ENCODE measurements around the gene CENPF.
A peak's percentile ranks its signal among the peaks of the same experiment; 100 is the strongest.

CENPF gene

DNA sequence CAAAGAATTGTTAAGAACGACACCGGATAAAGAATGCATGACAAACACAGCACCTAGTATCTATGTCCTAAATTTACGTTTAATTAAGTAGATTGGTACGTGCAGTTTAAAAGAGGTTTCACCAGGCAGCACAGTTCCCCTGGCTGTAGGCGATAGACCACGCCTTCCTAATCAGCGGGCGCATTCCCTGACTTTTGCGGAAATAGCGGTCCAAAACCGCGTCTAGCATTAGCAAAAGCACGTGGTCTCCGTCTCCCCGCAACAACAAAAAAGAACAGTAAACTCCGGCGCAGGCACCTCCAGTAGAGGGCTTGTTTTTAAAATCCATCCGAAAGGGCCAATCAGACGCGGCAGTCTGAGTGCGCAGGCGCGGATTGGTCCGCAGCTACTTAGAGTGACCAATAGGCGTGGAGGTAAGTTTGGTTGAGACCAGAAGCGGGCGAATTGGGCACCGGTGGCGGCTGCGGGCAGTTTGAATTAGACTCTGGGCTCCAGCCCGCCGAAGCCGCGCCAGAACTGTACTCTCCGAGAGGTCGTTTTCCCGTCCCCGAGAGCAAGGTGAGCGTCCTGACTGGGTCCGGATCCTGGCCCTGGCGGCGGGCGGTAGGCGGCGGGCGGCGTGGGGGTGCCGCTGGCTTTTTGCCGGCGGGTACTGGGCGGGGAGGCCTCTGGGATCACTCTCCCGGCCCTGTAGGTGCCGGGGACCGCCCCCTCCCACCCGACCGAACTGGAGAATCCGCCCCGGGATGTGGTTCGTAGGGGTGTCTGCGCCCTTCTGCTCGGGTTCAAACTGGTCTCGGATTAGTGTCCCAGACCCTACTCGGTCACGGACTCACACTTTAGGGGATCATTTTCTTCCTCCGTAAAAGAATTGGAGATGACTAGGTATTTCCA, at the start of gene CENPF:
Gene CENPF, plus strand, starts transcription at position 432 of the 894 bp plus-strand sequence. CDS start 10,560 bp downstream, outside the sequence.
- H3K36me3 ChIP-seq (ENCODE audit: insufficient read depth, low read depth, low read length) = no peaks in the 10 kb centered on the region
- peak within 1 kb of the TSS; percentile 95 for H3K9ac ChIP-seq (ENCODE audit: low read depth, low read length)
- peaks cover 5% of the 10 kb centered on the region; the same call in 1 of the 2 replicates for H3K4me1 ChIP-seq (ENCODE audit: insufficient read depth, low read length)
- H3K9me3 ChIP-seq (ENCODE audit: insufficient read depth, low read depth, low read length) = no peaks in the 10 kb centered on the region
- peak within 1 kb of the TSS; percentile 27 for H3K27ac ChIP-seq (ENCODE audit: low read length)
- H3K27me3 ChIP-seq (ENCODE audit: insufficient read depth, low read length) = no peaks in the 10 kb centered on the region
- H3K4me3 ChIP-seq (ENCODE audit: low read length) = peak within 1 kb of the TSS; percentile 97

DNA sequence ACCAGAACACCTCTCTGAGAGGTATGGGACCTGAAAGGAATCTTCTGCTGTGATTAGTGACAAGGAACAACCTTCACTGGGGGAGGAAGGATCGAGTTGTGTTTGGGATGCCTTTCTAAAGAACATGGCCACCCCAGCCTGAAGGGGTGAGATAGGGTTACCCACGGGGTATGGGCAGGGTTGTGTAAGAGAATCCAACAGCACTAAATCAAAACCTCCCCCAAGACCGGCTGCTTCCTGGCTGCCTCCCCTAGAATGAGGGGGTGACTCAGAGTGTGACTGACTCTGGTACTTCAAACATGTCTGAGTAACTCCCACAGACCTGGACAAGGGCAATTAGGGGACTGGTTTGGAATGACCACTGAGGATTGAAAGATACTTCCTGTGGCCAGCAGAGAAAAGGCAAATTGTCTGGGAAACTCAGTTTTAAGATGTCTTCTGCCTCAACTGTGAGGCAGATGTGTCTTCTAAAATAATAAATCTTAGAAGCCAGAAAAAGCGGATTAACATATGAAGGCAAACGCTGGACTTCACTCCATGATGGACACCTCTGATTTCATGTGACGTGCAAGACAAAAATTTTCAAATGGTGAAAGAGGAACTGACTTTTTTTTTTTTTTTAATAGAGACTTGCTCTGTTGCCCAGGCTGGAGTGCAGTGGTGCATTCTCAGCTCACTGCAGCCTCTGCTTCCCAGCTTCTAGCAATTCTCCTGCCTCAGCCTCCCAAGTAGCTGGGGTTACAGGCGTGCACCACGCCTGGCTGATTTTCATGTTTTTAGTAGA, 44.9 kb upstream of the CENPF start:
- Histone ChIP-seq H3K9me3 (ENCODE audit: insufficient read depth, low read depth, low read length) (no peaks in the 10 kb centered on the region), H3K9ac (ENCODE audit: low read depth, low read length) (no peak overlapping the region), H3K4me3 (ENCODE audit: low read length) (no peak overlapping the region), H3K4me1 (ENCODE audit: insufficient read depth, low read length) (no peaks in the 10 kb centered on the region), H3K36me3 (ENCODE audit: insufficient read depth, low read depth, low read length) (no peaks in the 10 kb centered on the region), H3K27me3 (ENCODE audit: insufficient read depth, low read length) (no peaks in the 10 kb centered on the region), H3K27ac (ENCODE audit: low read length) (no peak overlapping the region)

GRCh38 chr1:214563881-214564280, 39.1 kb upstream of the CENPF start:
- H3K27me3 ChIP-seq (ENCODE audit: insufficient read depth, low read length) = no peaks in the 10 kb centered on the region
- H3K9me3 ChIP-seq (ENCODE audit: insufficient read depth, low read depth, low read length) = no peaks in the 10 kb centered on the region
- no peak overlapping the region for H3K4me3 ChIP-seq (ENCODE audit: low read length)
- no peaks in the 10 kb centered on the region for H3K4me1 ChIP-seq (ENCODE audit: insufficient read depth, low read length)
- no peaks in the 10 kb centered on the region for H3K36me3 ChIP-seq (ENCODE audit: insufficient read depth, low read depth, low read length)
- no peak overlapping the region for H3K9ac ChIP-seq (ENCODE audit: low read depth, low read length)
- no peak overlapping the region for H3K27ac ChIP-seq (ENCODE audit: low read length)

- H3K27ac ChIP-seq (ENCODE audit: low read length) = no peak overlapping the region
- no peaks in the 10 kb centered on the region for H3K9me3 ChIP-seq (ENCODE audit: insufficient read depth, low read depth, low read length)
- H3K27me3 ChIP-seq (ENCODE audit: insufficient read depth, low read length) = no peaks in the 10 kb centered on the region
- no peaks in the 10 kb centered on the region for H3K36me3 ChIP-seq (ENCODE audit: insufficient read depth, low read depth, low read length)
- no peak overlapping the region for H3K9ac ChIP-seq (ENCODE audit: low read depth, low read length)
- no peaks in the 10 kb centered on the region for H3K4me1 ChIP-seq (ENCODE audit: insufficient read depth, low read length)
- H3K4me3 ChIP-seq (ENCODE audit: low read length) = no peak overlapping the region
Measured at GRCh38 chr1:214565310-214565709, 37.7 kb upstream of the CENPF start.

GRCh38 chr1:214566158-214567104, 36.6 kb upstream of the CENPF start:
- Histone ChIP-seq H3K27ac (ENCODE audit: low read length) (no peak overlapping the region), H3K4me3 (ENCODE audit: low read length) (no peak overlapping the region), H3K4me1 (ENCODE audit: insufficient read depth, low read length) (no peaks in the 10 kb centered on the region), H3K9me3 (ENCODE audit: insufficient read depth, low read depth, low read length) (no peaks in the 10 kb centered on the region), H3K27me3 (ENCODE audit: insufficient read depth, low read length) (no peaks in the 10 kb centered on the region), H3K36me3 (ENCODE audit: insufficient read depth, low read depth, low read length) (no peaks in the 10 kb centered on the region), H3K9ac (ENCODE audit: low read depth, low read length) (no peak overlapping the region)

- H3K9me3 ChIP-seq (ENCODE audit: insufficient read depth, low read depth, low read length) = no peaks in the 10 kb centered on the region
- no peaks in the 10 kb centered on the region for H3K27me3 ChIP-seq (ENCODE audit: insufficient read depth, low read length)
- no peaks in the 10 kb centered on the region for H3K4me1 ChIP-seq (ENCODE audit: insufficient read depth, low read length)
- H3K4me3 ChIP-seq (ENCODE audit: low read length) = no peak overlapping the region
- no peak overlapping the region for H3K27ac ChIP-seq (ENCODE audit: low read length)
- H3K36me3 ChIP-seq (ENCODE audit: insufficient read depth, low read depth, low read length) = no peaks in the 10 kb centered on the region
- no peak overlapping the region for H3K9ac ChIP-seq (ENCODE audit: low read depth, low read length)
Measured at GRCh38 chr1:214567481-214567980, 35.5 kb upstream of the CENPF start.

DNA sequence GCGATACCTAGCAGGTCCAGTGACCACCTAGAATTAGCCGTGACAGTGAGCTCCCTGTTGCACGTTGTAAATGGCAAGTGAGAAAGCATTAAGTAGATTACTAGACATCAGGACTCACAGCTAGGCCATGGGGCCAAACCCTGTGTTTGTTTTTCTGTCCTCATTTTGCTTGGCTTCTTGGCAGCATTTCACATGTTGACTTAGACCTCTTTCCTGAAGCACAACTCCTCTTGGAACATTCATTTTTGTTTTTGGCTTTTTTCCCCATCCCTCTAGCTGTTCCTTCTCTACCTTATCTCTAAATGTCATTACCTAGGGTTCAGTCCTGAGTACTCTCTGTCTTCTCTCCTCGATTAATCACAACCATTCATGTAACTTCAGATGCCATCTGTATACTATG, 34.7 kb upstream of the CENPF start:
- no peaks in the 10 kb centered on the region for H3K4me1 ChIP-seq (ENCODE audit: insufficient read depth, low read length)
- H3K27me3 ChIP-seq (ENCODE audit: insufficient read depth, low read length) = no peaks in the 10 kb centered on the region
- no peaks in the 10 kb centered on the region for H3K9me3 ChIP-seq (ENCODE audit: insufficient read depth, low read depth, low read length)
- H3K27ac ChIP-seq (ENCODE audit: low read length) = no peak overlapping the region
- H3K9ac ChIP-seq (ENCODE audit: low read depth, low read length) = no peak overlapping the region
- no peak overlapping the region for H3K4me3 ChIP-seq (ENCODE audit: low read length)
- no peaks in the 10 kb centered on the region for H3K36me3 ChIP-seq (ENCODE audit: insufficient read depth, low read depth, low read length)

DNA sequence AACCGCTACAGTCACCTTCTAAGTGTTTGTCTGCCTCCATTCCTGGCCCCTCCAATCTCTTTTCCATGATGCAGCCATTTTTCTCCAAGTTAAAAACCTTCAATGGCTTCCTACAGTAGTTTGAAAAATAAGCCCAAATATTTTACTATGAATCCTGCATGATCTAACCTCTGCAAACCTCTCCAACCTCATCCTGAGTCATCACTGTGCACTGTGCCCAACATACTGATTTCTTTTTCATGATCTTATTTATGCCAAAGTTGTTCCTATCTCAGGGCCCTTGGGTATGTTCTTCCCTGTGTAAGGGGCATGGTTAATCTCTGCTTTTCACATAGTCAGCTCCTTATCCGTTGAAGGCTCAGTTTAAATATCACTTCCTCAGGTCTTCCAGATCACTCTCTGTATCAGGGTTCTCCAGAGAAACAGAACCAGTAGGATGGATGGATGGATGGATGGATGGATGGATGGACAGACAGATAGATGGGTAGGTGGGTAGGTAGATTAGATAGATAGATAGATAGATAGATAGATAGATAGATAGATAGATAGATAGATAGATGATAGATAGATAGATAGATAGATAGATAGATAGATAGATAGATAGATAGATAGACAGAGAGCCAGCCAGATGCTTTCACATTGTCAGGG, 33.5 kb upstream of the CENPF start:
- Histone ChIP-seq H3K4me1 (ENCODE audit: insufficient read depth, low read length) (no peaks in the 10 kb centered on the region), H3K9ac (ENCODE audit: low read depth, low read length) (no peak overlapping the region)

DNA sequence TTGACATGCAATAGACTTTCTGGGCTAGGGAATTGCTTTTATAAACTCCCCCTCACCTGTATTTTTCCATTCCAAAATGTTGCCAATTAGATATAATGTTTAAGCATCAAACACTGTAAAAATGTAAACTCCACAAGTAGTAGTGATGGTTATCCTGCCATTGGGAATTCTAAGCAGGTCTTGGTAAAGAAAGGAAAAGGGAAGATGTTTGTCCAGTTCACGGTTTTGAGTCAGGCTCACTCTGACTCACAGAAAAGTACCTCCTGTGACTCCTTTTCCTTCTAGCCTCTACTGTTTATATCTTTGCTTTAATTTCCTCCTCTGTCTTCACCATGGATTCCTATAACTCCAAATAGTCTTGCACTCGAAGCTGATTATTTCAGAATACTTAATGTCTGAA, 32.6 kb upstream of the CENPF start:
- no peaks in the 10 kb centered on the region for H3K36me3 ChIP-seq (ENCODE audit: insufficient read depth, low read depth, low read length)
- no peak overlapping the region for H3K9ac ChIP-seq (ENCODE audit: low read depth, low read length)
- 0 out of 2 replicates have a peak, but pooled peaks cover under 1% of the 10 kb centered on the region for H3K9me3 ChIP-seq (ENCODE audit: insufficient read depth, low read depth, low read length)
- no peaks in the 10 kb centered on the region for H3K4me1 ChIP-seq (ENCODE audit: insufficient read depth, low read length)
- no peak overlapping the region for H3K27ac ChIP-seq (ENCODE audit: low read length)
- no peaks in the 10 kb centered on the region for H3K27me3 ChIP-seq (ENCODE audit: insufficient read depth, low read length)
- H3K4me3 ChIP-seq (ENCODE audit: low read length) = no peak overlapping the region

More for the DNA sequence above, 33.5 kb upstream of the CENPF start:
- no peaks in the 10 kb centered on the region for H3K9me3 ChIP-seq (ENCODE audit: insufficient read depth, low read depth, low read length)
- H3K4me3 ChIP-seq (ENCODE audit: low read length) = no peak overlapping the region
- no peaks in the 10 kb centered on the region for H3K27me3 ChIP-seq (ENCODE audit: insufficient read depth, low read length)
- no peaks in the 10 kb centered on the region for H3K36me3 ChIP-seq (ENCODE audit: insufficient read depth, low read depth, low read length)
- H3K27ac ChIP-seq (ENCODE audit: low read length) = no peak overlapping the region

DNA sequence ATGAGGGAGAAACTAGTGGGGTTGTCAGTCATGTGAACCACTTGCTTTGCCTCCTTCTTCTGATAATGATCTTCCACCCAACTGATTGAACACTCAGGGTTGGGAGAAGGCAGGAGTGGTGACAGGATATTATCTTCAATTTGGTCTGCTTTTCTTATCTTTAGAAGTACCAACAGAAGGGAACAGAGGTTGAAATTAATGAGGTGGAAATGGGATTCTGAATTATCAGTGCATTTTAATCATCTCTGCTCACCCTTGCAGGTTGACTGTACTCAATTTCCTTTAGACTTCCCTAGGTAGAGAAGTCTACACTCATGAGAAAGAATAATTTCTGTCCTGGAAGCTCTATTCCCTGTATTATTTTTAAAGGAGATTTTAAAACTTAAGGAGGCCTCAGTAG, 31.7 kb upstream of the CENPF start:
- H3K4me3 ChIP-seq (ENCODE audit: low read length) = no peak overlapping the region
- peaks cover 9% of the 10 kb centered on the region for H3K9me3 ChIP-seq (ENCODE audit: insufficient read depth, low read depth, low read length)
- H3K4me1 ChIP-seq (ENCODE audit: insufficient read depth, low read length) = no peaks in the 10 kb centered on the region
- no peak overlapping the region for H3K9ac ChIP-seq (ENCODE audit: low read depth, low read length)
- no peaks in the 10 kb centered on the region for H3K27me3 ChIP-seq (ENCODE audit: insufficient read depth, low read length)
- H3K27ac ChIP-seq (ENCODE audit: low read length) = no peak overlapping the region
- no peaks in the 10 kb centered on the region for H3K36me3 ChIP-seq (ENCODE audit: insufficient read depth, low read depth, low read length)
